GM12873 (cell line): Measurements from ENCODE around the gene PLPPR3.
A peak's percentile ranks its signal among the peaks of the same experiment; 100 is the strongest.

Source experiments
- TF ChIP-seq, protein P1 (sequence below): IDR thresholded peaks from 2 replicates; pipeline ENCODE4 v1.5.1; 2012; ENCODE audit warnings: low read depth, mild to moderate bottlenecking, moderate library complexity, low read length, control low read depth; ENCODE audit not compliant: insufficient read depth; ENCODE audit errors: missing control alignments

The PLPPR3 gene

DNA sequence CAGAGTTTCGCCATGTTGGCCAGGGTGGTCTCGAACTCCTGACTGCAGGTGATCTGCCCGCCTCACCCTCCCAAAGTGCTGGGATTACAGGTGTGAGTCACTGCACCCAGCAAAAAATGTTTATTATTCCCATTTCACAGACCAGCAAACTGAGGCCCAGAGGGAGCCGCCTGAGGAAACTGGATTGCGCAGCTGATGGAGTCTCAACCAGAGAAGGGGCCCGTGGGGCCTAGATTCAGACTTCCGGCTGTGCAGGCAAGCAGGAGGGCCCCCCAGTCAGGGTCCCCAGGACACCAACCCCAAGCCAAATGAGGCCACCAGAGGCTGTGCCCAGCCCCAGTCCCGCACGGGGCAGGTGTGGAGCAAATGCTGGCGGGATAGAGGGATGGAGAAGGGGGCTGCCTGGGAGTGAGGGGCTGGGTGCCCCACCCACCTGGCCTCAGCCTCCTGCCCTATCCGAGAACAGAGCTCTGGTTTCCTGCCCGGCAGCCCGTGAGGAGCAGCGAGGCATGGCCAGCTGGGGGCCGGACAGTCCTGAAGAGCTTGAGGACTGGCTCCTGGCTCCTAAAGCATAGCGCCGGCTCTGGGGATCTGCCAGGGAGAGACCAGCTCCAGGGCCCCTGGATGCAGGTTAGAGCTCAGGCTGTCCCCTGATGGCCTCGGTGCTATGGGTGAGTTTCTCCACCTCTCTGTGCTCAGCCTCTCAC lies 48.9 kb downstream of the PLPPR3 start:
- TF ChIP-seq, protein P1, sequence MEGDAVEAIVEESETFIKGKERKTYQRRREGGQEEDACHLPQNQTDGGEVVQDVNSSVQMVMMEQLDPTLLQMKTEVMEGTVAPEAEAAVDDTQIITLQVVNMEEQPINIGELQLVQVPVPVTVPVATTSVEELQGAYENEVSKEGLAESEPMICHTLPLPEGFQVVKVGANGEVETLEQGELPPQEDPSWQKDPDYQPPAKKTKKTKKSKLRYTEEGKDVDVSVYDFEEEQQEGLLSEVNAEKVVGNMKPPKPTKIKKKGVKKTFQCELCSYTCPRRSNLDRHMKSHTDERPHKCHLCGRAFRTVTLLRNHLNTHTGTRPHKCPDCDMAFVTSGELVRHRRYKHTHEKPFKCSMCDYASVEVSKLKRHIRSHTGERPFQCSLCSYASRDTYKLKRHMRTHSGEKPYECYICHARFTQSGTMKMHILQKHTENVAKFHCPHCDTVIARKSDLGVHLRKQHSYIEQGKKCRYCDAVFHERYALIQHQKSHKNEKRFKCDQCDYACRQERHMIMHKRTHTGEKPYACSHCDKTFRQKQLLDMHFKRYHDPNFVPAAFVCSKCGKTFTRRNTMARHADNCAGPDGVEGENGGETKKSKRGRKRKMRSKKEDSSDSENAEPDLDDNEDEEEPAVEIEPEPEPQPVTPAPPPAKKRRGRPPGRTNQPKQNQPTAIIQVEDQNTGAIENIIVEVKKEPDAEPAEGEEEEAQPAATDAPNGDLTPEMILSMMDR, result no peak

DNA sequence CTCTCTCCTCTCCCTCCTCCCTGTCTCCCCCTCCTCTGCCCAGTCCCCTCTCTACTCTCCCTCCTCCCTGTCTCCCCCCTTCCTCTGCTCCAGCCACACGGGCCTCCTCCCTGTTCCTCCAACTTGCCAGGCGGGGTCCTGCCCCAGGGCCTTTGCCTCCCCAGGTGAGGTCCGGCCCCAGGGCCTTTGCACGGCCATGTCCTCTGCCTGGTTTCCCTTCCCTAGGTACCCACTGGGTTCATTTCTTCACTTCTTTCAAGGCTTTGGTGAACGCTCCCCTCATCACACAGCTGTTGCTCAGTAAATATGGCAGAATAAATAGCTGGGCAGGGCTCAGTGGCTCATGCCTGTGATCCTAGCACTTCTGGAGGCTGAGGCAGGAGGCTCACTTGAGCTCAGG lies 49.7 kb downstream of the PLPPR3 start:
- TF ChIP-seq, protein P1, result no peak

DNA sequence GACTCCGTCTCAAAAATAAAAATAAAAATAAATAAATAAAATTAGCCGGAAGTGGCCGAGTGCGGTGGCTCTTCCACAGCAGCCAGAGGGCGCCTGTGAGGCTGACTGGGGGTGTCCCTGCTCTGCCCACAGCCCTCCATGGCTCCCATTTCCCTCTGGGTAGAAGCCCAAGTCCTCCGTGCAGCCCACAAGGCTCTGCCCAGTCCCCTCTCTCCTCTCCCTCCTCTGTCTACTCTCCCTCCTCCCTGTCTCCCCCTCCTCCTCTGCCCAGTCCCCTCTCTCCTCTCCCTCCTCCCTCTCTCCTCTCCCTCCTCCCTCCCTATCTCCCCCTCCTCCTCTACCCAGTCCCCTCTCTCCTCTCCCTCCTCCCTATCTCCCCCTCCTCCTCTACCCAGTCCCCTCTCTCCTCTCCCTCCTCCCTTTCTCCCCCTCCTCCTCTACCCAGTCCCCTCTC lies 50.4 kb downstream of the PLPPR3 start:
- TF ChIP-seq, protein P1, result peak; percentile 66

DNA sequence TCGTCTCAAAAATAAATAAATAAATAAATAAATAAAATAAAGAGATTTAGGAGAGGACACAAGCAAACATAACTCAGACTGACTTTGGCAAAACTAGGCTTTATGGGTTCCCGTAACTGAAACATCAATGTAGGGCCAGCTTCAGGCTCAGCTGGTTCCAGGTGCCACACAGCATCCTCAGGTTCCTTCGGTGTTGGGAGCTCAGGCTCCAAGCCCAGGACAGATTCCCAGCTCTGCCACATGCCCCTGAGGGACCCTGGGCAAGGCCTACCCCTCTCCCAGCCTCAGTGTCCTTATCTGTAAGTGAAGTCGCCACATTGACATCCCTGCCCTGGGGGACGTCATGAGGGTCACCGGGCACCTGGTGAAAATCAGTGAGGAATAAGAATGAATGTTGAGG lies 52.1 kb downstream of the PLPPR3 start:
- TF ChIP-seq, protein P1, result no peak

DNA sequence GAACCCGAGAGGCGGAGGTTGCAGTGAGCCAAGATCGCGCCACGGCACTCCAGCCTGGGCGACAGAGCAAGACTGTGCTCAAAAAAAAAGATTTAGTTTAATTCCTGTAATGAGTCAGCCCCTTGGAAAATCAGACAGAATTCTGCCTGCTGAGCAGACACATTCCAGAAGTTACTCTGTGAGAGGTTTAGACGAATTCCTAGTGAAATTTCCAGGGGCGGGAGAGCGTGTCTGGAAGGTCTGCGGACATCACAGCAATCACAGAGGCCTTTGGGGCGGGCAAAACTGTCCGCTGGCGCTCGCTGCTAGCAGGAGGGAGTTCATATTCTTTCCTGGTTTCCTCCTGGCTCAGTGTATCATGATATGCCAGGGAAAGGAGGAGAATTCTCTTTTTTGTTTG lies 53.3 kb downstream of the PLPPR3 start:
- TF ChIP-seq, protein P1, result no peak

DNA sequence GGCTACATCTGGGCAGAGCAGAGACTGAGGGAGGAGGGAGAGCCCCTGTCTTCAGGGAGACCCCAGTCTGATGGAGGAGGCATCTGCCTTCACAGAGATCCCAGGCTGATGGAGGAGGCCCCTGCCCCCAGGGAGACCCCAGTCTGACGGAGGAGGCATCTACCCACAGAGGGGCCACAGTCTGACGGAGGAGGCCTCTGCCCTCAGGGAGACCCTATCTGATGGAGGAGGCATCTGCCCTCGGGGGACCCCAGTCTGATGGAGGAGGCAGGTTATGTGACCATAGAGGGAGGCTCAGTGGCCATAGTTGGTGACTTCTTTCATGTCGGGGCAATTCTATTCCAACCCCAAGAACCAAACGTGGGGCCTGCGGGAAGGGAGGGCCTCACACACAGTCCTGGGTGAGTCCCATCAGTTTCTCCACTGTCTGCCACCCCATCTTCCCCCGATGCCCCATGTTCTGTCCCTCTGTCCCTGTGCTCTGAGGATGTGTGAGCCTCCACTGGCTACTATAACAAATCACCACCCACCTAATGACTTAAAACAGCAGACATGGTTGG lies 56.5 kb downstream of the PLPPR3 start:
- TF ChIP-seq, protein P1, result no peak

DNA sequence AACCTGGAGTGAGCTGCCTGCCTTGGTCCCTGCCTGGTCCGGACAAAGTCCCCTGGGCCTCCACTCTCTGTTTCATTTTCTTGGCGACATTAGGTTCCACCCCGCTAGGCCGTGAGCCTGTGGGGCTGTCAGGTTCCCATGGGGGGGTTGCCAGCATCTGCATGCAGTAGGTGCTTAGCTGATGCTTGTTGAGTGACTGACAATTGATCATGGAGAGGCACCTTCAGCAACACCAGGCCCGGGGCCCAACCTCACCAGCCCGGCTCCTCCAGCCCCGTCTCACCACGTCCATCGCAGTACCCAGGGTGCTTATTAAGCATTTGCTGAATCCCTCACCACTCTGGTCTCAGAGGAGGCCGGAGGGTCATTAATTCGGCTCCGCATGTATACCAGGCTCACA lies 57.5 kb downstream of the PLPPR3 start:
- TF ChIP-seq, protein P1, result no peak
